Testis (tissue), 3 donors: Measurements from ENCODE around the gene SH3GL1. TPM values are rescaled to one million over a fixed set of nuclear protein-coding genes. Genes with fewer than 3 reads are reported as not detected.

Experiments
- DNase-seq: peaks from one replicate; pipeline ENCODE4 v3.0.0-alpha.2; 2019
- H3K27ac ChIP-seq, 2 donors: fragments of 200-600 bp; sonication (generic); one replicate each; pipeline ENCODE4 v1.5.1; 2019
- H3K27me3 ChIP-seq: fragments of 200-600 bp; sonication (generic); one replicate; pipeline ENCODE4 v1.5.1; 2019
- H3K36me3 ChIP-seq: fragments of 200-600 bp; sonication (generic); one replicate; pipeline ENCODE4 v1.5.1; 2017; ENCODE audit warnings: low read depth; ENCODE audit errors: missing control alignments
- H3K4me1 ChIP-seq: fragments of 200-600 bp; sonication (generic); one replicate; pipeline ENCODE4 v1.5.1; 2019
- H3K4me3 ChIP-seq, 2 donors: fragments of 200-600 bp; sonication (generic); one replicate each; pipeline ENCODE4 v1.5.1; 2017 to 2019
- H3K9me3 ChIP-seq: fragments of 200-600 bp; sonication (generic); one replicate; pipeline ENCODE4 v1.5.1; 2017
- POLR2A ChIP-seq: fragments of 450-650 bp; IDR thresholded peaks from one replicate; pipeline ENCODE4 v1.6.1; 2017; ENCODE audit warnings: antibody characterized with exemption, mild to moderate bottlenecking, moderate library complexity
- WGBS, 2 donors: methylation state at CpG; one replicate each; pipeline ENCODE4 v1.1.5; 2018; 5-methylcytosine and 5-hydroxymethylcytosine counted together
- intact Hi-C: fragments of 100-400 bp; cut with DNase I; formaldehyde crosslinking; loops from one replicate; pipeline ENCODE4 v1.15.1; 2023; ENCODE audit warnings: low total_unique reads
- microRNA-seq, 2 donors: library from miRNA; unstranded; fragments of <30 nt; microRNA quantifications; one replicate each; pipeline ENCODE4, GENCODE V29; 2016; ENCODE audit warnings: borderline number of aligned reads in 2 of 2, borderline replicate concordance in 1 of 2
- polyA plus RNA-seq: library from polyadenylated mRNA; stranded (reverse); fragments of 350-450 nt; fragmentation: Illumina TruSeq; extraction: RNeasy Lipid Tissue Mini Kit (QIAGEN cat#74804); gene quantifications from one replicate; pipeline ENCODE4 v1.2.3, GENCODE V29; 2014; ENCODE audit warnings: low read depth, low replicate concordance; ENCODE audit not compliant: insufficient read depth
- small RNA-seq, 2 donors: library from RNA; depleted of rRNA; stranded (forward); fragments of <200 nt; gene quantifications; one replicate each; pipeline ENCODE3, GENCODE V24; 2016
- total RNA-seq, 2 donors: library from RNA; depleted of rRNA; stranded (reverse); fragments of >200 nt; gene quantifications; one replicate each; pipeline ENCODE4 v1.2.3, GENCODE V29; 2016
- TF ChIP-seq, protein P1 (sequence below), 3 experiments: fragments of 450-650 bp in 2 of 3; fragments of 200-600 bp in 1 of 3; sonication (generic) in 1 of 3; IDR thresholded peaks; one replicate each; pipeline ENCODE4 v1.5.1; 2016 to 2019; ENCODE audit warnings: antibody characterized with exemption in 3 of 3, mild to moderate bottlenecking in 2 of 3, moderate library complexity in 1 of 3

SH3GL1 gene
- total and polyA plus RNA-seq, 3 donors from 2014 or later: 41.6 to 53.4 (median 47.3) TPM

DNA sequence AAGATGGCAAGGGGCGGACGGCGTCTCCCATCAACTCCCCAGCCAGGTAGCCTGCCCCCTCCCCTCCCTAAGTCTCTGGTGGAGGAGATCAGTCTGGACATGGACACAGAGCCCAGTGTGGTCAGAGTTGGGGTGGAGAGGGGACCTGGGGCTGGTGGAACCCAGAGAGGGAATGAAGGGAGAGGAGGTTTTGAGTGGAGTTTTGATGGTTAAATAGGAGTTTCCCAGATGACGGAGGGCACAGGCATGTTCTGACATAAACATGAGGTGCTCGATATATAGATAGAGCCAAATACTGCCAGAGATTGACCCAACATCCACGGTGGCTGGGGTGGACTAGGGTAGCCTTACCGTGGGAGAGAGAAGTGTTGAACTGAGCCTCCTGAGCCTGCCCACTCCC lies 81.9 kb downstream of the SH3GL1 start:
- Histone ChIP-seq H3K4me1 (peaks cover 4% of the 10 kb centered on the region), H3K27ac (no peak overlapping the region), H3K9me3 (no peaks in the 10 kb centered on the region), H3K4me3 (no peak overlapping the region), H3K27me3 (no peaks in the 10 kb centered on the region), H3K36me3 (no peaks in the 10 kb centered on the region)
- no peak for DNase-seq
- WGBS, 2 donors: 94 to 95% methylated on average over 7 of the region's 7 CpGs
- intact Hi-C loops: no loop called here
- TF ChIP-seq, protein P1, sequence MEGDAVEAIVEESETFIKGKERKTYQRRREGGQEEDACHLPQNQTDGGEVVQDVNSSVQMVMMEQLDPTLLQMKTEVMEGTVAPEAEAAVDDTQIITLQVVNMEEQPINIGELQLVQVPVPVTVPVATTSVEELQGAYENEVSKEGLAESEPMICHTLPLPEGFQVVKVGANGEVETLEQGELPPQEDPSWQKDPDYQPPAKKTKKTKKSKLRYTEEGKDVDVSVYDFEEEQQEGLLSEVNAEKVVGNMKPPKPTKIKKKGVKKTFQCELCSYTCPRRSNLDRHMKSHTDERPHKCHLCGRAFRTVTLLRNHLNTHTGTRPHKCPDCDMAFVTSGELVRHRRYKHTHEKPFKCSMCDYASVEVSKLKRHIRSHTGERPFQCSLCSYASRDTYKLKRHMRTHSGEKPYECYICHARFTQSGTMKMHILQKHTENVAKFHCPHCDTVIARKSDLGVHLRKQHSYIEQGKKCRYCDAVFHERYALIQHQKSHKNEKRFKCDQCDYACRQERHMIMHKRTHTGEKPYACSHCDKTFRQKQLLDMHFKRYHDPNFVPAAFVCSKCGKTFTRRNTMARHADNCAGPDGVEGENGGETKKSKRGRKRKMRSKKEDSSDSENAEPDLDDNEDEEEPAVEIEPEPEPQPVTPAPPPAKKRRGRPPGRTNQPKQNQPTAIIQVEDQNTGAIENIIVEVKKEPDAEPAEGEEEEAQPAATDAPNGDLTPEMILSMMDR (IDR thresholded peaks at IDR 0.05): no peak
- TF ChIP-seq POLR2A: no peak

DNA sequence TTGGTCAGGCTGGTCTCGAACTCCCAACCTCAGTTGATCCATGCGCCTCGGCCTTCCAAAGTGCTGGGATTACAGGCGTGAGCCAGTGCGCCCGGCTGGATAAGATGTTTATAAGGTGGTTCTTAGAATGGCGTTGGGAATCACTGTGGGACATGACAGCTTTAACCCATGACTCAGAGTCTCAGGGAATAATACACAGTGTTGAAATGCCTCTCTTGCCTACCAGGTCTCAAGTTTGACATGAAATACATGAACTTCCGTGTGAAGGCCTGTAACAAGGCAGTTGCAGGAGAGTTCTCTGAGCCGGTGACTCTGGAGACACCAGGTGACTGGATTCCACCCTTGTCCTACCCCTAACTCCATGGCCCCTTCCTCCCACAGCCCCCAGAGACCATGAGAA lies 83.4 kb downstream of the SH3GL1 start:
- WGBS, 2 donors: 89 to 92% methylated on average over 9 of the region's 9 CpGs
- no peak for DNase-seq
- intact Hi-C loops: no loop called here
- Histone ChIP-seq H3K27me3 (no peaks in the 10 kb centered on the region), H3K27ac (no peak overlapping the region), H3K4me1 (peaks cover 4% of the 10 kb centered on the region), H3K9me3 (no peaks in the 10 kb centered on the region), H3K36me3 (no peaks in the 10 kb centered on the region), H3K4me3 (no peak overlapping the region)
- no peak for TF ChIP-seq POLR2A
- TF ChIP-seq, protein P1 (IDR thresholded peaks at IDR 0.05): no peak

DNA sequence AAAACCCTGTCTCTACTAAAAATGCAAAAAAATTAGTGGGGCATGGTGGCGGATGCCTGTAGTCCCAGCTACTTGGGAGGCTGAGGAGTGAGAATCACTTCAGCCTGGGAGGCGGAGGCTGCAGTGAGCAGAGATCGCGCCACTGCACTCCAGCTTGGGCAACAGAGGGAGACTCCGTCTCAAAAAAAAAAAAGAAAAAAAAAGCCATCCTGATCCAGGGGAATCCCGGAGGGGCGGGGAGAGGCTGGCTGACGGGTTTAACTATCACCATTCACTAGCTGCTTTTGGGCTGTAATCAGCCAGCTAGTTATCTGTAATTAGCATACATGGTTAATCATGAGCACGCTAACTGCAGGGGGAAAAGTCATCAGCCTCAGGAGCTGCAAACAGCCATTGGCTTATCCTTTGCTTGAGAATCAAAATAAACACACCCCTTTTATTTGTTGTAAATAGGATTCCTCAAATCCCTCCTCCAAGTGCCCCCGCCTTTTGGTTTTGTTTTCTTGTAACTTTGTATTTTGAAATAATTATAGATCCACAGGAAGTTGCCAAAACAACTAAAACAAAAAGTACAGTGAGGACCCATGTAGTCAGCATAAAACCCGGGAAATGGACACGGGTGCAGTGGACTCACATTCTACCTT lies 86.4 kb downstream of the SH3GL1 start:
- Histone ChIP-seq H3K27ac (no peak overlapping the region), H3K36me3 (no peaks in the 10 kb centered on the region), H3K4me1 (peaks cover 4% of the 10 kb centered on the region), H3K9me3 (no peaks in the 10 kb centered on the region), H3K4me3 (no peak overlapping the region), H3K27me3 (no peaks in the 10 kb centered on the region)
- 43 to 61% methylated on average over 12 of the region's 12 CpGs for WGBS, 2 donors
- TF ChIP-seq POLR2A: no peak
- TF ChIP-seq, protein P1 (IDR thresholded peaks at IDR 0.05): no peak
- intact Hi-C loops: no loop called here
- DNase-seq: peak; percentile 36

Small RNA genes within 50 kb of the gene (microRNA-seq; reads per million reads assigned to microRNA genes)
- 0.69 to 1.4 reads per million in 2 donors for gene MIR4746

Small RNA genes within 50 kb of the gene (small RNA-seq; reads per million reads assigned to genes)
- 0 reads per million in 2 donors for gene MIR4746

Other genes with a start within 250 kb of the SH3GL1 start
- gene CREB3L3, start 246.9 kb downstream of the SH3GL1 start, total RNA-seq: under 1 TPM; 0.56 to 0.63 TPM
- gene CREB3L3, start 246.9 kb downstream of the SH3GL1 start, polyA plus RNA-seq: 0.36 TPM
- gene SIRT6, start 218.0 kb downstream of the SH3GL1 start, total RNA-seq: 10 to 100 TPM; 22.0 to 29.2 TPM
- gene SIRT6, start 218.0 kb downstream of the SH3GL1 start, polyA plus RNA-seq: 14.7 TPM
- 10 to 100 TPM; 20.4 to 21.1 TPM for gene ANKRD24, start 217.9 kb downstream of the SH3GL1 start, total RNA-seq
- gene ANKRD24, start 217.9 kb downstream of the SH3GL1 start, polyA plus RNA-seq: 16.5 TPM
- 1 to 10 TPM; 1.3 to 8.4 TPM for gene EBI3, start 171.0 kb downstream of the SH3GL1 start, total RNA-seq
- gene EBI3, start 171.0 kb downstream of the SH3GL1 start, polyA plus RNA-seq: 1.9 TPM
- 10 to 100 TPM; 26.1 to 36.6 TPM for gene YJU2, start 153.5 kb downstream of the SH3GL1 start, total RNA-seq
- gene YJU2, start 153.5 kb downstream of the SH3GL1 start, polyA plus RNA-seq: 31.1 TPM
- 1 to 10 TPM in 1 of 2 donors, under 1 TPM in 1; 0.16 to 1.8 TPM for gene SHD, start 121.3 kb downstream of the SH3GL1 start, total RNA-seq
- gene SHD, start 121.3 kb downstream of the SH3GL1 start, polyA plus RNA-seq: 0.79 TPM
- 1 to 10 TPM in 1 of 2 donors, under 1 TPM in 1; 0.47 to 1.1 TPM for gene TMIGD2, start 98.2 kb downstream of the SH3GL1 start, total RNA-seq
- gene TMIGD2, start 98.2 kb downstream of the SH3GL1 start, polyA plus RNA-seq: 0.83 TPM
- gene FSD1, start 95.9 kb downstream of the SH3GL1 start, total RNA-seq: 10 to 100 TPM; 24.1 to 24.9 TPM
- 18.2 TPM for gene FSD1, start 95.9 kb downstream of the SH3GL1 start, polyA plus RNA-seq
- 1 to 10 TPM; 5.3 to 6.4 TPM for gene STAP2, start 61.7 kb downstream of the SH3GL1 start, total RNA-seq
- gene STAP2, start 61.7 kb downstream of the SH3GL1 start, polyA plus RNA-seq: 6.2 TPM
- gene MPND, start 57.0 kb downstream of the SH3GL1 start, total RNA-seq: 10 to 100 TPM in 1 of 2 donors, 1 to 10 TPM in 1; 9.1 to 13.3 TPM
- 14.3 TPM for gene MPND, start 57.0 kb downstream of the SH3GL1 start, polyA plus RNA-seq
- 10 to 100 TPM; 28.6 to 37.7 TPM for gene CHAF1A, start 2.1 kb upstream of the SH3GL1 start, total RNA-seq
- gene CHAF1A, start 2.1 kb upstream of the SH3GL1 start, polyA plus RNA-seq: 24.1 TPM
- 100 to 1,000 TPM; 293 to 319 TPM for gene UBXN6, start 57.2 kb upstream of the SH3GL1 start, total RNA-seq
- 336 TPM for gene UBXN6, start 57.2 kb upstream of the SH3GL1 start, polyA plus RNA-seq
- gene HDGFL2, start 71.8 kb upstream of the SH3GL1 start, total RNA-seq: 10 to 100 TPM; 81.4 to 95.8 TPM
- gene HDGFL2, start 71.8 kb upstream of the SH3GL1 start, polyA plus RNA-seq: 141 TPM
- gene PLIN4, start 117.9 kb upstream of the SH3GL1 start, total RNA-seq: 1 to 10 TPM; 2.8 to 3.7 TPM
- gene PLIN4, start 117.9 kb upstream of the SH3GL1 start, polyA plus RNA-seq: 4.0 TPM
- 1 to 10 TPM; 7.4 to 8.5 TPM for gene PLIN5, start 134.7 kb upstream of the SH3GL1 start, total RNA-seq
- gene PLIN5, start 134.7 kb upstream of the SH3GL1 start, polyA plus RNA-seq: 3.8 TPM
- gene LRG1, start 139.5 kb upstream of the SH3GL1 start, total RNA-seq: under 1 TPM; 0.24 to 0.25 TPM
- gene LRG1, start 139.5 kb upstream of the SH3GL1 start, polyA plus RNA-seq: 0.58 TPM
- gene SEMA6B, start 159.1 kb upstream of the SH3GL1 start, total RNA-seq: 1 to 10 TPM; 3.5 to 4.2 TPM
- gene SEMA6B, start 159.1 kb upstream of the SH3GL1 start, polyA plus RNA-seq: 5.0 TPM
- 10 to 100 TPM in 1 of 2 donors, 1 to 10 TPM in 1; 9.7 to 15.9 TPM for gene TNFAIP8L1, start 239.0 kb upstream of the SH3GL1 start, total RNA-seq
- 13.4 TPM for gene TNFAIP8L1, start 239.0 kb upstream of the SH3GL1 start, polyA plus RNA-seq